Effector CD4-positive, alpha-beta T cell (primary cell): ENCODE measurements around the gene NBPF1.
"Not testable (repeated sequence)": the region's sequence is repeated elsewhere in the genome, so short reads cannot be mapped to it uniquely, and the experiment has no call there.

ENCODE experiments used
- DNase-seq: peaks from one replicate; pipeline ENCODE4 v3.0.0-alpha.2; 2020

The NBPF1 gene

GRCh38 chr1:16641159-16641975, 28.0 kb upstream of the NBPF1 start:
- DNase-seq: not testable (repeated sequence)

- DNase-seq: peak; percentile 1
Measured at GRCh38 chr1:16639091-16640031, 26.0 kb upstream of the NBPF1 start.

DNA sequence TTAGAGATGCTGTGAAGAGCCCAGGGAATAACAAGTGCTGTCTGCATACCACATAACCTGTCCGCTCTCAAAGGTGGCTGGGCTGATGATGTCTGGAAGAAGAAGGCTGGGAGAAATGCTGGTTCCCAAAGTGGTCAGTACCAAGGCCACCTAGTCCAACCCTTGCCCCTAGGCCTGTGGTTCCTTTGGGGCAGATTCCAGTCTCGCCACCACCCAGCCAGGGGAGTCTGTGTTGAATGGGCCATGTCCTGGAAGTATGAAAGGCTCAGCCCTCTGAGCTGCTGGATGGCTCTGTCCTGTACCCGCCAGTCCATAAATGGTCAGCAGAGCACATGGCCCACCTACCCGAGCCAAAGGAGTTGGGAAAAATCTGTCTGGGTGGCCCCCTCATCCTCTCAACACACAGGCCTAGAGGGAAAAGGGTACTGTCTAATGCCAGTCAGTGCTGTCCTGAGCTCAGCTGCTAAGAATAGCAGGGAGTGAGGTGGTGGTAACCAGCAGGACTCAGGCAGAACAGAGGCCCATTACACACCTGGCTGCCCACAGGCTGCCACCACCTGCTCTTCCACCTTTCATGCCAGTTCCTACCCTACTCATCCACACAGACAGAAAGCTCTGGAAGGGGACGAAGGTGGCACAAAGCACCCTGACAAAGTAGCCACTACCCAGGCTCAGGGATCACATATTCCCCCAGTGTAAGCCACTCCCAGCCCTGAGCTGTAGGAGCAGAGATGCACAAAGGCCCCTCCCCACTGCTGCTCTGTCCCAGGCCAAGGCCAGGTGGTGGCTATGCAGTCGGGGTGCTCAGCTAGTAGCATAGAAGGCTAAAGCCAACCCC, 24.8 kb upstream of the NBPF1 start:
- DNase-seq: peak; percentile 1

DNA sequence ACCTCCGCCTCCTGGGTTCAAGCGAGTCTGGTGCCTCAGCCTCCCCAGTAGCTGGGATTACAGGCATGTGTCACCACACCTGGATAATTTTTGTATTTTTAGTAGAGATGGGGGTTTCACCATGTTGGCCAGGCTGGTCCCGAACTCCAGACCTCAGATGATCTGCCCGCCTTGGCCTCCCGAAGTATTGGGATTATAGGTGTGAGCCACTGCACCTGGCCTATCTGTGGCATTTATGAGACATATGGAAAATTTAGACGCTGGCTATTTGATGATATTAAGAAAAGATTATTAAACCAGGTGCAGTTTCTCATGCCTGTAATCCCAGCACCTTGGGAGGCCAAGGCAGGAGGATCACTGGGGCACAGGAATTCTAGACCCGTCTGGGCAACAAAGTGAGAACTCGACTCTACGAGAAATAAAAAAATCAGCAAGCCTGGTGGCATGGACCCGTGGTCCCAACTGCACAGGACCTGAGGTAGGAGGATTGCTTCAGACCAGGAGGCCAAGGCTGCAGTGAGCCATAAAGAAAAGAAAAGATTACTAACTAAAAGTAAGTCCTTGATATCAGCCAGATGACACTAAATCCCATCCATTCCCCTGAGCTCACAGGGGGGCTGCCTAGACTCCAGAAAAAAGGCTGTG, 23.3 kb upstream of the NBPF1 start:
- peak; percentile 1 for DNase-seq

DNA sequence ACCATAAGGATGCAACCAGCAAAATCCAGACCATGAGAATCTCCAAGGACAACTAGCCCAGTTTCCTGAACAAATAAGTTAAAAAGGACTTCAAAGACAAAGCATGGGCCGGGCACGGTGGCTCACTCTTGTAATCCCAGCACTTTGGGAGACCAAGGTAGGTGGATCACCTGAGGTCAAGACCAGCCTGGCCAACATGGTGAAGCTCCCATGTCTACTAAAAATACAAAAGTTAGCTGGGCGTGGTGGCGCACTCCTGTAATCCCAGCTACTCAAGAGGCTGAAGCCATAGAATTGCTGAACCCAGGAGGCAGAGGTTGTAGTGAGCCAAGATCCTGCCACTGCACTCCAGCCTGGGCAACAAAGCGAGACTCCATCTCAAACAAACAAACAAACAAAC, 22.6 kb upstream of the NBPF1 start:
- DNase-seq: peak; percentile 0

DNA sequence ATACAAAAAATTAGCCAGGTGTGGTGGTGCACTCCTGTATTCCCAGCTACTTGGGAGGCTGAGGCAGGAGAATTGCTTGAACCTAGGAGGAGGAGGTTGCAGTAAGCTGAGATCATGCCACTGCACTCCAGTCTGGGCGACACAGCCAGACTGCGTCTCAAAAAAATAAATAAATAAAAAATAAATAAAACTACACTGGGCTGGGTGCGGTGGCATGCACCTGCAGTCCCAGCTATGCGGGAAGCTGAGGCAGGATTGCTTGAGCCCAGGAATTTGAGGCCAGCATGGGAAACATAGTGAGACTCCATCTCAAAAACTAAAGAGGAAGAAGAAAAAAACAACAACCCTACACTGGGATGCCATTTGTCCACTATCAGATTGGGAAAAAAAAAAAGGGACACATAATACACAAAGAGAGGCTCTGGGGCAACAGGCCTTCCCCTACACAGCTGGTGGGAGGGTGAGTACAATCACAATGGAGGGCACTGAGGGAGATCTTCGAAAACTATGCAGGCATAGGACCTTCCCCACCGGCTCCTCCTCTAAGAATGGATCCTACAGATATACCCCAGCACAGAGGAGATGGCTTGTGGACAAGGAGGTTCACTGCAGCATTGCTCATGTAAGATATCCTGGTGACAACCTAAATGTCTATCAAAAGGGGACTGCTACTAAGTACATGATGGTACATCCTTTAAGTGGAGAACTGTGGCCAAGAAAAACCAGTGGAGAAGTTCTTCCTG, 20.3 kb upstream of the NBPF1 start:
- DNase-seq: peak; percentile 1

- DNase-seq: not testable (repeated sequence)
Measured at GRCh38 chr1:16632044-16632850, 18.9 kb upstream of the NBPF1 start.

DNA sequence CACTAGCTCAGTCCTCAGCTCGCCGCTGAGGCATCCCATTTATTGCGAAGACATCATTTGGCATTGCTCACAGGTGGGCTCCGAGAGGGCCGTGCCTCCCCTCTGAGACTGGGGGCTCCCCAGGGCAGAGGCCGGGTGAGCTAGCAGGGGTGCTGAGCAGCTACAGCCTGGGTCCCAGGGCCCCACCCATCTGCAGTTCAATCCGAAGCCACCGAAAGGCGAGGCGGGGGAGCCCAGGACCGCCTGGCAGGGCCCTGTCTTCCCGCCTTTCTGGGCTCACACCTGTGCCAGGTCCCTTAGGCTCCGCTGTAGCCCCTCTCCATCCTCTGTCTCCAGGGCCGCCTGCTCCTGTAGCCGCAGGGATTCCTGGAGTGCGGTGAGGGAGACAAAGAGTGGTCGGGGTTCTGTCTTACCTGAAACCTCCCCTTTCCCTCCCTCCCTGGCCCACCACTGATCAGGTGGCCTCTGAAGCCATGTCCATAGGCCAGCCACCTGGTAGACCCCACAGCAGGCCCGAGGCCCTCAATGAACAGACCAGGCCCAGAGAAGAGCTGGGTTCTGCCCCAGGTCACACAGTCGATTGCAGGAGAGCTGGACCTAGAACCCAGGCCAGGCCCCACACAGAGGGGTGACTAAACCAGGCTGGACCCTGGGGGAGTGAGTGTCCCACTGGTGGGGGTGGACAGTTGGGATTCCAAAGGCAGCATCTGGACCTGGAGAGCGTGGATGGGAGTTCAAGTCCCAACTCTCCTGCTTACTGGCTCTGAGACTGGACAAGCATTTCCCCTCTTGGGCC, 18.1 kb upstream of the NBPF1 start:
- peak; percentile 2 for DNase-seq

DNA sequence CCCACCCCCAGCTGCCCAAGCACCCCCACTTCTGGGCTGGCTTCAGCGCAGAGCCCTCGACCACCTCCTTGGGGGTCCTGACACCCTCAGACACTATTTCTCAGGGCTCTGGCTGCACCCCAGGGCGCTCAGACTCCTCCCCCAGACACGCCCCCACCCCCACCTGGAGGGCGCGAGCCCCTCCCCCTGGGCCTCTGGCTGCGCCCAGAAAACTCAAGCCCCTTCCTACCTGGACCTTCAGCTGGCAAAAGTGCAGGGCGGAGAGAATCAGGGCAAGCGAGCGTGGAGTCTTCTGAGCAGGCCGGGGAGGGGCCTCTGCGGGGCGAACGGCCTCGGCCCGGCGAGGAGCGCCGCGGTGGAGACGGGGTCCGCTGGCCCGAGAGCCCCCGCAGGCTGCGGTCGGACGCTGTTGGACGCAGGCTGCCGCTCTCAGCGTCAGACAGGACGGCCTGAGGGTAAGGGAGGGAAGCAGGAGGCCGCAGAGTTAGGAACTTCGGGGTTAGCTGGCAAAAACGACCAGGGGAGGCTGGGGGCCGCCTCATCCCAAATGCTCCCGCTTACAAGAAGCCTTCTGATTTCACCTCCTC, 17.4 kb upstream of the NBPF1 start:
- peak; percentile 3 for DNase-seq

GRCh38 chr1:16629916-16630530, 16.7 kb upstream of the NBPF1 start:
- DNase-seq: peak; percentile 1

DNA sequence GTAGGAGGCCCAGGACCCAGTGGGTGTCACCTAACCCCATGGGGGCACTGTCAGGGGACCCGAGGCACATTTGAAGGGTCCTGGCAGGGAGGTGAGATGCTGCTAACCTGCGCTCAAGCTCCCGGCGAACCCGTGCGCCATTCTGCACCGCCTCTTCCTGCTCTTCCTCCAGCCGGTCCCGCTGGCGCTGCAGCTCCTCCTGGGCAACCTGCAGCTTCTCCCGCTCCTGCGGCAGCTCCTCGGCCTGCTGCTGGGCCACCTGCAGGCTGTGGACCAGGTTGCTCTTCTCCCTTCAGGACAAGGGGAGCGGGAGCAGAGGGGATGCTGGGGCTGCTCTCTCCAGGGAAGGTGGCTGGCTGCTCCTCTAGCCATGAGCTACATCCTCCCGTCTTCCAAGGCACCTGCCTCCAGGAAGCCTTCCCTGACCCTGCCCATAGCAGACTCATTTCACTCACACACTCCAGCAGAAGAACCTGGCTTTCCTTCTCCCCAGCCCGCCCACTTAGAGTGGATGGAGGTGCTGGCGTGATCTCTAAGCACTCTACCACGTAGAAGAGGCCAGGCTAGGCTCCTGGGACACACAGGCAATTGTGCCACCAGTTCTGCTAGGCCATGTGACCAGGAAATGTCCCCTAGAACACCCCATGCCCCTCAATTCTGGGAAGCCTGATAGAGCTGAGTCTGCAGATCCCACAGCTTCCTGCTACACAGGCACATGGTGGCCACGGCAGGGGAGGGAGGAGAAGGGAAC, 15.2 kb upstream of the NBPF1 start:
- DNase-seq: no peak

GRCh38 chr1:16626409-16626983, 13.1 kb upstream of the NBPF1 start:
- DNase-seq: not testable (repeated sequence)

- no peak for DNase-seq
Measured at GRCh38 chr1:16625497-16626408, 12.4 kb upstream of the NBPF1 start.

DNA sequence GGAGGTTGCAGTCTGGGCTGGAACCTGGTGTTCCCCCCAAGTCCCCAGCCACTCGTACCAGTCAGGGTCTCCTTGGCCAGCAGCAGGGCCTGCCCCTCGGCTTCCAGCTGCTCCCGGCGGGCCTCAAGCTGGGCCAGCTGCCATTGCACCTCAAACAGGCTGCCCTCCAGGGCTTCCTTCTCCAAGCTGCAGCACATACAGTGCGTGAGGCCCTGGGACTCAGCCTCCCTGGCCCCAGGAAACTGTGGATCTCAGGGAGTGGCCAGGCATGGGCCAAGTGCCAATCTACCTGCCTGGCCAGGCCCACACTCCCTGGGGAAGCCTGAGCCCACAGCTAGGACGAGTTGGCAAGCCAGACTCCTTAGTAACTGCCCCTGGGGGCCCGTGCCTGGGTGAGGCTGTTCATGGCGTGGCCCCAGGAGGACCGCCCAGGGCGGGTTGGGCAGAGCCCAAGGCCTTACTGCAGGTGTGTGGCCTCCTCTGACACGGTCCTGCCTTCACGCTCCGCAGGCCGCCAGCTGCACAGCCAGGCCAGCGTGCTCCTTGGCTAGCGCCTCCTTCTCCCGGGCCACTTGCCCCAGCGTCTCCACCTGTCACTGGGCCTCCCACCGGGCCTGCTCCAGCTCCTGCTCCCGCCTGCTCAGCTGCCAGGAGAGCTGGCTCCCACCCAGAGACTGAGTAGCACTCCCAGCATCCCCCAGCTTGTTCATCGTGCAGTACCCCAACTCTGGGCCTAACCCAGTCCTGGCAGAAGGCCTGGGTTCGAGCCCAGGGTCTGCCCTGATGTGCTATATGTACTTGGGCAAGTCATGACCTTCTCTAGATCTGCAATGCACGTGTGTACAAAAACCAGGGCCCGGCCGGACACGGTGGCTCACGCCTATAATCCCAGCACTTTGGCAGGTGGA, 10.7 kb upstream of the NBPF1 start:
- not testable (repeated sequence) for DNase-seq

GRCh38 chr1:16623337-16623736, 10.0 kb upstream of the NBPF1 start:
- DNase-seq: not testable (repeated sequence)
